OCI-LY7 (cell line): Measurements from ENCODE around the gene TDRD9. TPM values are rescaled to one million over a fixed set of nuclear protein-coding genes. Genes with fewer than 3 reads are reported as not detected.

Experiments
- BruUV-seq: library from RNA; stranded (reverse); fragments of 400-500 nt; replicated peaks from 2 replicates; lab custom pipeline; 2021; lab: Mats Ljungman, UMichigan
- CTCF ChIA-PET: fragments of 300-600 bp; sonication (Branson Sonifier 250); formaldehyde crosslinking; loops from one replicate; lab custom pipeline; 2022; ENCODE audit warnings: antibody characterized with exemption; ENCODE audit not compliant: unreplicated experiment; lab: Charles Lee
- POLR2A ChIA-PET: fragments of 300-600 bp; sonication (Branson Sonifier 250); formaldehyde crosslinking; loops from one replicate; lab custom pipeline; 2022; ENCODE audit warnings: antibody characterized with exemption; lab: Charles Lee
- DNase-seq: peaks from one replicate; pipeline ENCODE4 v3.0.0-alpha.2; 2015; ENCODE audit warnings: low spot score
- H2AFZ ChIP-seq: fragments of 200-600 bp; sonication (generic), shearing (Covaris generic); 2 replicates; pipeline ENCODE4 v1.6.1; 2014; ENCODE audit warnings: mild to moderate bottlenecking, antibody characterized with exemption, low read length, moderate library complexity
- H3K27ac ChIP-seq: fragments of 200-600 bp; sonication (generic); 2 replicates; pipeline ENCODE4 v1.5.1; 2014; ENCODE audit warnings: mixed run types, low read depth, mild to moderate bottlenecking, moderate library complexity, low read length, inconsistent platforms; ENCODE audit not compliant: poor library complexity, severe bottlenecking
- H3K36me3 ChIP-seq: fragments of 200-600 bp; sonication (generic); 2 replicates; pipeline ENCODE4 v1.6.1; 2014; ENCODE audit warnings: mild to moderate bottlenecking, antibody characterized with exemption, low read length, moderate library complexity, mixed read lengths; ENCODE audit not compliant: insufficient read depth
- H3K4me1 ChIP-seq: fragments of 200-600 bp; sonication (generic); 2 replicates; pipeline ENCODE4 v1.5.1; 2014; ENCODE audit warnings: mild to moderate bottlenecking, low read length; ENCODE audit not compliant: insufficient read depth, poor library complexity, severe bottlenecking
- H3K4me2 ChIP-seq: fragments of 200-600 bp; sonication (generic); 2 replicates; pipeline ENCODE4 v1.6.1; 2014; ENCODE audit warnings: mild to moderate bottlenecking, low read length
- H3K4me3 ChIP-seq: fragments of 200-600 bp; sonication (generic); 2 replicates; pipeline ENCODE4 v1.5.1; 2014; ENCODE audit warnings: mild to moderate bottlenecking, low read depth, low read length; ENCODE audit not compliant: poor library complexity, severe bottlenecking
- H3K79me2 ChIP-seq: fragments of 200-600 bp; sonication (generic); 2 replicates; pipeline ENCODE4 v1.6.1; 2016; ENCODE audit warnings: low read depth, mild to moderate bottlenecking, low read length, moderate library complexity, mixed read lengths; ENCODE audit not compliant: insufficient read depth
- H3K9me2 ChIP-seq: fragments of 200-600 bp; sonication (generic); 2 replicates; pipeline ENCODE4 v1.6.1; 2016; ENCODE audit warnings: mild to moderate bottlenecking, low read length, mixed read lengths; ENCODE audit not compliant: insufficient read depth
- H3K9me3 ChIP-seq: fragments of 200-600 bp; sonication (generic); 2 replicates; pipeline ENCODE4 v1.6.1; 2014; ENCODE audit warnings: mild to moderate bottlenecking, mixed run types, low read length, mixed read lengths
- H4K20me1 ChIP-seq: fragments of 200-600 bp; sonication (generic); 2 replicates; pipeline ENCODE4 v1.6.1; 2014; ENCODE audit warnings: mild to moderate bottlenecking, antibody characterized with exemption, low read length, moderate library complexity, mixed read lengths; ENCODE audit not compliant: insufficient read depth
- EZH2phosphoT487 ChIP-seq: fragments of 200-600 bp; sonication (generic); IDR thresholded peaks from 2 replicates; pipeline ENCODE4 v1.6.1; 2018; ENCODE audit warnings: low read depth, borderline replicate concordance, mild to moderate bottlenecking, mixed run types, antibody characterized with exemption, low read length, moderate library complexity, mixed read lengths
- intact Hi-C: fragments of 100-400 bp; cut with micrococcal nuclease; formaldehyde crosslinking; loops from one replicate; pipeline ENCODE4 v1.10.0; 2022; ENCODE audit not compliant: unreplicated experiment
- total RNA-seq, 2 experiments: library from RNA; depleted of rRNA in 1 of 2; stranded (reverse); fragments of >200 nt in 1 of 2; shearing (Covaris generic) in 1 of 2; gene quantifications; 2 replicates each; pipeline ENCODE4 v1.2.3, GENCODE V29; 2014 to 2022
- TF ChIP-seq, protein P1 (sequence below): fragments of 200-600 bp; sonication (generic); conservative IDR thresholded peaks from 2 replicates; pipeline ENCODE4 v1.5.1; 2014; ENCODE audit warnings: mild to moderate bottlenecking, antibody characterized with exemption, low read length, moderate library complexity, mixed read lengths

TDRD9 gene
- total RNA-seq, 2 experiments from 2014 or later, result not detected

- no peaks in the 10 kb centered on the region for H3K9me2 ChIP-seq
- DNase-seq, result no peak
- no peaks in the 10 kb centered on the region for H3K4me1 ChIP-seq
- no peak overlapping the region for H3K4me2 ChIP-seq
- H3K27ac ChIP-seq, result no peak overlapping the region
- BruUV-seq, result no TSS peak
- no peak overlapping the region for H2AFZ ChIP-seq
- no peaks in the 10 kb centered on the region for H3K36me3 ChIP-seq
- no peaks in the 10 kb centered on the region for H3K79me2 ChIP-seq
- no peak for TF ChIP-seq EZH2phosphoT487
- TF ChIP-seq, protein P1, sequence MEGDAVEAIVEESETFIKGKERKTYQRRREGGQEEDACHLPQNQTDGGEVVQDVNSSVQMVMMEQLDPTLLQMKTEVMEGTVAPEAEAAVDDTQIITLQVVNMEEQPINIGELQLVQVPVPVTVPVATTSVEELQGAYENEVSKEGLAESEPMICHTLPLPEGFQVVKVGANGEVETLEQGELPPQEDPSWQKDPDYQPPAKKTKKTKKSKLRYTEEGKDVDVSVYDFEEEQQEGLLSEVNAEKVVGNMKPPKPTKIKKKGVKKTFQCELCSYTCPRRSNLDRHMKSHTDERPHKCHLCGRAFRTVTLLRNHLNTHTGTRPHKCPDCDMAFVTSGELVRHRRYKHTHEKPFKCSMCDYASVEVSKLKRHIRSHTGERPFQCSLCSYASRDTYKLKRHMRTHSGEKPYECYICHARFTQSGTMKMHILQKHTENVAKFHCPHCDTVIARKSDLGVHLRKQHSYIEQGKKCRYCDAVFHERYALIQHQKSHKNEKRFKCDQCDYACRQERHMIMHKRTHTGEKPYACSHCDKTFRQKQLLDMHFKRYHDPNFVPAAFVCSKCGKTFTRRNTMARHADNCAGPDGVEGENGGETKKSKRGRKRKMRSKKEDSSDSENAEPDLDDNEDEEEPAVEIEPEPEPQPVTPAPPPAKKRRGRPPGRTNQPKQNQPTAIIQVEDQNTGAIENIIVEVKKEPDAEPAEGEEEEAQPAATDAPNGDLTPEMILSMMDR, result no peak
- no peaks in the 10 kb centered on the region for H4K20me1 ChIP-seq
- POLR2A ChIA-PET, result no interaction called here
- no peaks in the 10 kb centered on the region for H3K9me3 ChIP-seq
- intact Hi-C loops, result no loop called here
- no peak overlapping the region for H3K4me3 ChIP-seq
- CTCF ChIA-PET, result no interaction called here
These were observed 123.0 kb downstream of the TDRD9 start for GRCh38 chr14:104051092-104051813.

- CTCF ChIA-PET, result no interaction called here
- POLR2A ChIA-PET, result no interaction called here
- BruUV-seq, result no TSS peak
- no peak overlapping the region for H3K4me3 ChIP-seq
- TF ChIP-seq EZH2phosphoT487, result no peak
- TF ChIP-seq, protein P1, result no peak
- no peak overlapping the region for H3K27ac ChIP-seq
- no peaks in the 10 kb centered on the region for H4K20me1 ChIP-seq
- H3K4me2 ChIP-seq, result no peak overlapping the region
- H3K36me3 ChIP-seq, result no peaks in the 10 kb centered on the region
- H3K79me2 ChIP-seq, result no peaks in the 10 kb centered on the region
- H2AFZ ChIP-seq, result no peak overlapping the region
- DNase-seq, result no peak
- intact Hi-C loops, result no loop called here
- H3K9me3 ChIP-seq, result no peaks in the 10 kb centered on the region
- H3K4me1 ChIP-seq, result no peaks in the 10 kb centered on the region
- H3K9me2 ChIP-seq, result no peaks in the 10 kb centered on the region
These were observed 126.1 kb downstream of the TDRD9 start for GRCh38 chr14:104054222-104054905.

DNA sequence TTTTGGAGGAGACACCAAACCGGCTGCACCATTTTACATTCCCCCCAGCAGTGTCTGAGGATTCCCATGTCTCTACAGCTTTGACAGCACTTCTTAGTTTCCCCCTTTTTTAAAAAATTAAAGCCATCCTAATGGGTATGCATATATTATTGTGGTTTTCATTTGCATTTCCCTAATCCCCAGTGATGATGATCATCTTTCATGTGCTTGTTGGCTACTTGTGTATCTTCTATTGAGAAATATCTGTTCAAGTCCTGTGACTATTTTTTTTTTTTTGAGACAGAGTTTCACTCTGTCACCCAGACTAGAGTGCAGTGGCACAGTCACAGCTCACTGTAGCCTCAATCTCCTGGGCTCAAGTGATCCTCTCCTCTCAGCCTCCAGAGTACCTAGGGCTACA lies 134.0 kb downstream of the TDRD9 start:
- POLR2A ChIA-PET, result no interaction called here
- Histone ChIP-seq H3K36me3 (no peaks in the 10 kb centered on the region), H3K9me3 (0 out of 2 replicates have a peak, but pooled peaks cover 7% of the 10 kb centered on the region), H4K20me1 (no peaks in the 10 kb centered on the region), H3K27ac (no peak overlapping the region), H3K4me3 (no peak overlapping the region), H3K79me2 (no peaks in the 10 kb centered on the region), H3K9me2 (no peaks in the 10 kb centered on the region), H3K4me2 (no peak overlapping the region), H2AFZ (no peak overlapping the region), H3K4me1 (no peaks in the 10 kb centered on the region)
- CTCF ChIA-PET, result no interaction called here
- no peak for DNase-seq
- intact Hi-C loops, result no loop called here
- BruUV-seq, result no TSS peak
- no peak for TF ChIP-seq EZH2phosphoT487
- TF ChIP-seq, protein P1, result no peak
